A673 (cell line): ENCODE results near the gene FAM168A.

ENCODE experiments used
- CTCF ChIP-seq: fragments of 300-800, 200-600 bp; sonication (generic); conservative IDR thresholded peaks from 2 replicates; pipeline ENCODE4 v1.5.1; 2017; ENCODE audit warnings: low read depth, mild to moderate bottlenecking, antibody characterized with exemption, low read length, moderate library complexity, mixed read lengths
- EZH2 ChIP-seq: fragments of 200-600 bp; sonication (generic); IDR thresholded peaks from 2 replicates; pipeline ENCODE4 v1.6.1; 2017; ENCODE audit warnings: borderline replicate concordance, low read depth, mild to moderate bottlenecking, mixed read lengths, antibody characterized with exemption, low read length; ENCODE audit not compliant: poor library complexity, severe bottlenecking

GRCh38 chr11:73389916-73390315, 208.0 kb downstream of the FAM168A start:
- TF ChIP-seq CTCF, result no peak
- no peak for TF ChIP-seq EZH2
